HepG2 (cell line): ENCODE data around the gene BSN. TPM values are rescaled to one million over a fixed set of nuclear protein-coding genes. Genes with fewer than 3 reads are reported as not detected.

Experiments used
- ATAC-seq: fragments of 200-7000 bp; cut with Tn5 transposase; 3 replicates; pipeline ENCODE4 v1.9.1; 2020; ENCODE audit warnings: mild to moderate bottlenecking, moderate library complexity
- BruUV-seq: library from RNA; stranded (reverse); fragments of 400-500 nt; replicated peaks from 2 replicates; lab custom pipeline; 2021; lab: Mats Ljungman, UMichigan
- CTCF ChIA-PET: fragments of 300-600 bp; formaldehyde crosslinking; extraction: SDS; loops from one replicate; lab custom pipeline; 2021; ENCODE audit warnings: low total read pairs, inconsistent platforms, low intra/inter-chr PET ratio; lab: Yijun Ruan, JAX
- POLR2A ChIA-PET: fragments of 350-600 bp; sonication (Branson Sonifier 250); formaldehyde crosslinking; loops from one replicate; lab custom pipeline; 2020; ENCODE audit warnings: antibody characterized with exemption, inconsistent platforms; lab: Yijun Ruan, JAX
- DNase-seq: peaks from one replicate; pipeline ENCODE4 v3.0.0-alpha.2; 2015; ENCODE audit warnings: low spot score
- FAIRE-seq: peaks from 3 replicates; lab custom pipeline; 2011; peaks lifted over from hg19 to GRCh38; lab: Jason Lieb, UNC
- H2AFZ ChIP-seq: one replicate; pipeline ENCODE4 v1.6.1; 2011; ENCODE audit warnings: low read length, inconsistent platforms
- H3K27ac ChIP-seq: fragments of 300-600 bp; 3 replicates; pipeline ENCODE4 v1.8.0; 2011; ENCODE audit warnings: mixed run types, mild to moderate bottlenecking, mixed read lengths, low read length, inconsistent platforms; ENCODE audit not compliant: insufficient read depth; ENCODE audit errors: extremely low read length
- H3K27me3 ChIP-seq, 2 experiments: fragments of 200-600 bp in 1 of 2; 2 replicates in 1 of 2; 3 replicates in 1 of 2; pipeline versions ENCODE4 v1.6.0 to v1.8.0; 2011; ENCODE audit warnings: low read length in 2 of 2, mild to moderate bottlenecking in 2 of 2, moderate library complexity in 2 of 2, inconsistent platforms in 1 of 2; ENCODE audit not compliant: insufficient read depth in 2 of 2, control insufficient read depth in 1 of 2
- H3K36me3 ChIP-seq, 2 experiments: fragments of 200-600 bp in 1 of 2; replicated peaks in 1 of 2; 2 replicates in 1 of 2; 3 replicates in 1 of 2; pipeline versions ENCODE4 v1.5.1 to v1.8.0; 2011; ENCODE audit warnings: low read length in 2 of 2, inconsistent platforms in 1 of 2; ENCODE audit not compliant: insufficient read depth in 2 of 2, control insufficient read depth in 1 of 2
- H3K4me1 ChIP-seq: 2 replicates; pipeline ENCODE4 v1.5.1; 2012; ENCODE audit warnings: low read length, inconsistent platforms; ENCODE audit not compliant: insufficient read depth
- H3K4me2 ChIP-seq: 2 replicates; pipeline ENCODE4 v1.6.0; 2011; ENCODE audit warnings: low read depth, low read length, inconsistent platforms
- H3K4me3 ChIP-seq, 3 experiments: fragments of 200-600 bp in 1 of 3; sonication (generic), shearing (Covaris generic) in 1 of 3; replicated peaks in 1 of 3; 2 replicates each; pipeline ENCODE4 v1.5.1; 2011 to 2016; ENCODE audit warnings: low read length in 3 of 3, inconsistent platforms in 2 of 3, low read depth in 2 of 3, mild to moderate bottlenecking in 2 of 3, control low read depth in 1 of 3, mixed read lengths in 1 of 3; ENCODE audit not compliant: insufficient read depth in 1 of 3
- H3K79me2 ChIP-seq: one replicate; pipeline ENCODE4 v1.6.1; 2011; ENCODE audit warnings: low read length, inconsistent platforms; ENCODE audit not compliant: insufficient read depth
- H3K9ac ChIP-seq: 2 replicates; pipeline ENCODE4 v1.6.0; 2011; ENCODE audit warnings: mild to moderate bottlenecking, low read depth, low read length, inconsistent platforms; ENCODE audit not compliant: insufficient read depth
- H3K9me3 ChIP-seq: 2 replicates; pipeline ENCODE4 v1.5.1; 2012; ENCODE audit warnings: mild to moderate bottlenecking, low read length
- H4K20me1 ChIP-seq: 2 replicates; pipeline ENCODE4 v1.6.0; 2011; ENCODE audit warnings: inconsistent platforms, mild to moderate bottlenecking, low read length, moderate library complexity; ENCODE audit not compliant: insufficient read depth
- ATRX ChIP-seq: sonication (generic); formaldehyde crosslinking; IDR thresholded peaks from 2 replicates; pipeline ENCODE4 v1.4.0; 2020; ENCODE audit warnings: missing genetic modification reagents, borderline replicate concordance
- GMEB1 ChIP-seq: sonication (generic); formaldehyde crosslinking; IDR thresholded peaks from 2 replicates; pipeline ENCODE4 v1.5.1; 2020; ENCODE audit warnings: missing genetic modification reagents, mild to moderate bottlenecking, borderline replicate concordance
- ZNF138 ChIP-seq: sonication (generic); formaldehyde crosslinking; IDR thresholded peaks from 2 replicates; pipeline ENCODE4 v1.5.0; 2020; ENCODE audit warnings: mild to moderate bottlenecking, low read depth, missing genetic modification reagents
- ZNF292 ChIP-seq: sonication (generic); formaldehyde crosslinking; IDR thresholded peaks from 2 replicates; pipeline ENCODE4 v1.8.1; 2022; ENCODE audit warnings: mild to moderate bottlenecking, low read depth, missing genetic modification reagents, borderline replicate concordance
- ZNF383 ChIP-seq: sonication (generic); formaldehyde crosslinking; IDR thresholded peaks from 2 replicates; pipeline ENCODE4 v1.4.0; 2020; ENCODE audit warnings: missing genetic modification reagents, mild to moderate bottlenecking, borderline replicate concordance
- ZNF574 ChIP-seq: sonication (generic); formaldehyde crosslinking; IDR thresholded peaks from 2 replicates; pipeline ENCODE4 v1.4.0; 2020; ENCODE audit warnings: missing genetic modification reagents
- ZNF816 ChIP-seq: sonication (generic); formaldehyde crosslinking; IDR thresholded peaks from 2 replicates; pipeline ENCODE4 v1.8.0; 2022; ENCODE audit warnings: missing genetic modification reagents, mild to moderate bottlenecking, borderline replicate concordance
- WGBS: methylation state at CpG from one replicate; pipeline ENCODE4 v1.1.6; 2017; ENCODE audit warnings: low lambda C conversion rate; 5-methylcytosine and 5-hydroxymethylcytosine counted together
- in situ Hi-C: cut with HindIII; loops from 2 replicates; pipeline ENCODE4 v1.10.0; 2017; ENCODE audit warnings: low pct_unique_long_range_greater_than_20kb; ENCODE audit not compliant: extremely low pct_ligation_motif_present
- intact Hi-C: fragments of 100-400 bp; cut with micrococcal nuclease; formaldehyde crosslinking; loops from one replicate; pipeline ENCODE4 v1.10.0; 2022; ENCODE audit not compliant: unreplicated experiment
- polyA plus RNA-seq, 8 experiments: library from polyadenylated mRNA; depleted of rRNA in 3 of 8; stranded (reverse) in 7 of 8; unstranded in 1 of 8; fragments of >200 nt; fragmentation: Illumina TruSeq in 4 of 8; extraction: Trizol in 4 of 8; gene quantifications; 2 replicates each; pipeline versions ENCODE4 v1.2.1 to v1.2.3, GENCODE V29; 2011 to 2016; ENCODE audit warnings: low read depth in 4 of 8, missing spikeins in 1 of 8, mixed read lengths in 1 of 8; ENCODE audit not compliant: insufficient read depth in 1 of 8
- total RNA-seq, 5 experiments: library from RNA; depleted of rRNA; stranded (reverse); fragments of >200 nt; fragmentation: Illumina TruSeq; extraction: Trizol; gene quantifications; 2 replicates each; pipeline ENCODE4 v1.2.3, GENCODE V29; 2016; ENCODE audit warnings: low read depth in 1 of 5

The BSN gene
- total and polyA plus RNA-seq, 2 of the 13 experiments (the other 11 are each of a cell fraction or from before 2014, with no cell fraction given), result 0.42 to 0.86 TPM

GRCh38 chr3:49511639-49512038, 42.6 kb upstream of the BSN start:
- ChIA-PET POLR2A (no interaction called here), CTCF (no interaction called here)
- Histone ChIP-seq H3K27me3 (no peaks in the 10 kb centered on the region), H3K9me3 (no peaks in the 10 kb centered on the region), H3K4me2 (no peak overlapping the region), H3K79me2 (peaks cover 10% of the 10 kb centered on the region), H3K9ac (no peak overlapping the region), H3K36me3 (peaks cover 11 to 32% of the 10 kb centered on the region in 2 experiments; a peak in 4 of 5 replicates), H3K27ac (no peak overlapping the region), H2AFZ (no peak overlapping the region), H3K4me1 (peaks cover 14% of the 10 kb centered on the region), H3K4me3 (no peak overlapping the region), H4K20me1 (no peaks in the 10 kb centered on the region; the same call in none of the 2 replicates)
- TF ChIP-seq ZNF383 (CRISPR knock-in tag) (no peak), ZNF816 (CRISPR knock-in tag) (no peak)
- in situ Hi-C loops (no loop called here), intact Hi-C loops (no loop called here)
- DNase-seq (no peak), FAIRE-seq (no peak), ATAC-seq (no peak)
- 97% methylated on average over 2 of the region's 2 CpGs for WGBS
- no TSS peak for BruUV-seq

GRCh38 chr3:49512781-49513355, 41.4 kb upstream of the BSN start:
- Histone ChIP-seq H3K27ac (no peak overlapping the region), H4K20me1 (no peaks in the 10 kb centered on the region; the same call in none of the 2 replicates), H3K79me2 (peaks cover 5% of the 10 kb centered on the region), H3K36me3 (peaks cover 15 to 41% of the 10 kb centered on the region in 2 experiments; a peak in 4 of 5 replicates), H3K9me3 (no peaks in the 10 kb centered on the region), H3K9ac (no peak overlapping the region), H3K27me3 (no peaks in the 10 kb centered on the region), H3K4me3 (no peak overlapping the region)
- no peak for DNase-seq
- ATAC-seq, result no peak
- intact Hi-C loops, result no loop called here
- WGBS, result 100% methylated on average over 1 of the region's 1 CpG
- ChIA-PET CTCF (no interaction called here), POLR2A (interaction anchor here (1.1 to 1.4 kb wide), 2 partner anchors 11 to 12 kb away, joined by 3 to 4 read pairs; no protein-coding TSS in a partner anchor)
- BruUV-seq, result no TSS peak
- TF ChIP-seq GMEB1 (no peak), ZNF574 (CRISPR knock-in tag) (no peak), ZNF292 (no peak), ATRX (CRISPR knock-in tag) (no peak), ZNF138 (CRISPR knock-in tag) (no peak)
- TF ChIP-seq, all 625 proteins: peak for 0
- no peak overlapping the region for H3K4me2 ChIP-seq
- H3K4me1 ChIP-seq, result peaks cover 14% of the 10 kb centered on the region
- H2AFZ ChIP-seq, result no peak overlapping the region
- in situ Hi-C loops, result no loop called here
- FAIRE-seq, result no peak
